Measurements from ENCODE around the gene NFE2.
"Not testable (repeated sequence)": the region's sequence is repeated elsewhere in the genome, so short reads cannot be mapped to it uniquely, and the experiment has no call there.

NFE2 gene

DNA sequence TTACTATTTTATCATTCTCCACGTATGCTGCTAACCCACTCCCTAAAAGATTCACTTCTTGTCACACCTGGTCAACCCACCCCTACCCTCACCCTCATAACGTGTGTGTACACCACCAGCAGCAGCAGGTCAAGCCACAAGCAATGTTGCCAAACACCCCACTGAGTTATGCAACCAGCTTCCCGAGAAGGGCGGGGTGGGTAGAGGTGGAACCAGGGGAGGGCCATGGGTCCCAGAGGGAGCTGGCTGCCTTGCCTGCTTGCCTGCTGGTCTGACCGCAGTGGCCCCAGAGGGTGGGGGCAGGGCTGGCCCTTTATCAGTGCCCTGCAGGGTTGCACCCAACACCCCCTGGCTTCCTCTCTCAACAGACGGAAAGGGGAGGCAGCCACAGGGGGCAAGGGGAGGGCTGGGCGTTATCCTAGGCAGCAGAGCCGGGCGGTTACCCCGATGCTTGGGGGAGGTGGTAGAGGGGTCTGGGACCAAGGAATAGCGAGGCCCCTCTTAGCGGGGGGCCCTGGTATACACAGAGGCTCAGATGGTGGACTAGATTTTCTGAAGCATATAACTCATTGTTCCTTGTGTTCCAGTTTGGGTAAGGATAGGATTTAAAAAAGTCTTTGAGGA is 3.5 kb upstream of the NFE2 start:
- no peak for FAIRE-seq

DNA sequence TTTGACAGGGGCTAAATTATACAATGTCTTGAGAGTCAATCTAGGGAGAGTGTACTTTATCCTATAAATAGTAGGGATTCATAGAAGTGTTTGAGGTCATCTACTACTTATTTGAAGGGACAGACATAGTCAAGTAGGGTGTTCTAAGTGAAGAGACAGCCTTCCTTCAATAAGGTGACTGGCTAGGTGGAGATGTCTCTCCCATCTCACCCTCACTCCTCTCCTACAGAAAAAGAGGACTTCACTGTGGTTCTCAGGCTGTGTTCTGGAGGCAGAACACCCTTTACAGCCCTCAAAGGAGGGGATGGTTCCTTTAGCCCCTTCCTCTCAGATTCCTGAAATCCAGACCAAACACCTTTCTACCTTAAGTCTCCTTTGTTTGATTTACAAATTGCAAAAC is 2.8 kb upstream of the NFE2 start:
- no peak for FAIRE-seq

DNA sequence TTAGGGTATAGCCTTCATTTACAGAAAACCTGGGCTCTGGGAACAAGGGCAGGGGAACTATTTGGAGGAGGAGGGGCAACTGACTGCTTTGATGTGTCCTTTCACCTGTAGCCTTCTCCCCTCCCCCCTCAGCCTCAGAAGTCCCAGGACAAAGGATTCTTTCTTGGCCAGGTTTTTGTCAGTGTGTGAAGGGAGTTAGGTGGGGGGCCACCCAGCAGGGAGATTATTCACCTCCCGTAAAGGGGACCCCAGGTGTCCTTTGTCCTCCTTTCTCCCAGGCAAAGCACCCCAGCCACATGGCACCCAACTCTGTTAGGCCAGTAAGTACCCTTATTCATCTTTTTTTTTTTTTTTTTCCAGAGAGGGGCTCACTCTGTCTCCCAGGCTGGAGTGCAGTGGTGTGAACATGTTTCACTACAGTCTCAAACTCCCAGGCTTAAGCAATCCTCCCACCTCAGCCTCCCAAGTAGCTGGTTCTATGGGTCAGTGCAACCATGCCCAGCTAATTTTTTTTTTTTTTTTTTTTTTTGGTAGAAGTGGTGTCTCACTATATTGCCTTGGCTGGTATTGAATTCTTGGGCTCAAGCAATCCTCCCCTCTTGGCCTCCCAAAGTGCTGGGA is 723 bp upstream of the NFE2 start:
- no peak for FAIRE-seq

DNA sequence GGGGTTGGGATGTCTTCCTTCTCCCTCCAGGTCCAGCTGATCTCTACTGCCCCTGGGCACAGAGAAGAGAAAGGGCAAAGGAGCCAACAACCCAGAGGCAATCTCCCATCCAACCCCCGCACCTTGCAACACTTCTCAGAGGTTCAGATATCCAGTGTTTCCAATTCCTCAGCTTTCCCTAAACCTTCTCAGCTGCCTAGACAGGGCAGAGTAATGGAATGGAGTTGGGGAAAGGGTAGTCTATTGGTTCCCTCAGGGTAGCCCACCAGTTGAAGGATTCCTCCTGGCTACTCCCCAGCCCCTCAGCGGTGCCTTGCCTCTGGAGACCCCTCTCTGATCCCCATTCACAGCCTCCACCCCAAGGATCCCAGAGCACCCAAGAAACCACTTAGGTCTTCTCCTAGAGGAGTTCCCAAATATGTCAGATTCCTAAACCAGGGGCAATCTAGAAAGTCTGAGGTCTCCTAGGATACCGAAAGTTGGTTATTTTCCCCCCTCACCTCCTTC is 537 bp downstream of the NFE2 start:
- FAIRE-seq = no peak

DNA sequence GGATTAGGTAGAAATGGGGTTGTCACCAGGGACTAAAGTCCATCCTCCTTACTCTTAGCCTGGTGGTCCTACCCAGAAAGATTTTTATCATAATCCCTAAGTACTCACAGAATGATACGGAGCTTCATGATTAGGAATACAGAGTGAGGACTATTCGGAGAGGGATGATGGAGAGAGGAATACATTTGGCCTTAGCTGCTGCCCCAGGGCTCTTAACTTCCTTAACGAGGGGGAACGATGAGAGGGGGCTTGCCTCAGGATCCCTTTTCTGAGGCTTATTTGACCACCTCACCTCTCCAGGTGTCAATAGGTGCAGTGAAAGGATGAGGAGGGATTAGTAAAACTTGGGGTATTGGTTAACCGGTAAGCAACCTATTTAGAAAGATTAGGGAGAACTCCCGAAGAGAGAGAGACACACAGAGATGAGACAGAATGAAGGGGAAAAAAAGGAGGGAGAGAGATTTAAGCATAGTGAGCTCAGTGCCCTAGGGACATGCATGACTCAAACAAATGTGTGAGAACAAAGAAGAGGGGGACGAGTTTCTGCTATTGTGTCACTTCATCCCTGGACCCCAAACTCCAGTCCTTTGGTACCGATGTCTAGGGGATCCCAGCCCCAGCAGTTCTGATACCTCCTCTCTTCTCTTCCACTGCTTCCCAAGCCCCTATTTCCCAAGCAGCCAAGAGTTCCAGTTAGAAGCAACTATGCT is 1.1 kb downstream of the NFE2 start:
- FAIRE-seq = no peak

DNA sequence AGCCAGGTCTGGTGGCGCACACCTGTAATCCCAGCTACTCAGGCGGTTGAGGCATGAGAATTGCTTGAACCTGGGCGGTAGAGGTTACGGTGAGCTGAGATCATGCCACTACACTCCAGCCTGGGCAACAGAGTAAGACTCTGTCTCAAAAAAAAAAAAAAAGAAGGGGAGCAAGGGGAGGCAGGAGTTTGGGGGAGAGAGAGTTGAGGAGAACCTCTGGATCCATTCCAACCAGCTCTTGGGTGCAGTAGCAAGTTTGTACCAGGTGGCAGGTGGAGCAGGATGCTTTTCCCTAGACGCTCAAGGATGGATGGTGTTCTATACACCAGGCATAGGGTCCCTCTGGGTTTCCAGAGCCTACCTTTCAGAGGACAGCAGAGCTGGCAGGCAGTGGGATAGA is 1.9 kb downstream of the NFE2 start:
- FAIRE-seq = no peak

DNA sequence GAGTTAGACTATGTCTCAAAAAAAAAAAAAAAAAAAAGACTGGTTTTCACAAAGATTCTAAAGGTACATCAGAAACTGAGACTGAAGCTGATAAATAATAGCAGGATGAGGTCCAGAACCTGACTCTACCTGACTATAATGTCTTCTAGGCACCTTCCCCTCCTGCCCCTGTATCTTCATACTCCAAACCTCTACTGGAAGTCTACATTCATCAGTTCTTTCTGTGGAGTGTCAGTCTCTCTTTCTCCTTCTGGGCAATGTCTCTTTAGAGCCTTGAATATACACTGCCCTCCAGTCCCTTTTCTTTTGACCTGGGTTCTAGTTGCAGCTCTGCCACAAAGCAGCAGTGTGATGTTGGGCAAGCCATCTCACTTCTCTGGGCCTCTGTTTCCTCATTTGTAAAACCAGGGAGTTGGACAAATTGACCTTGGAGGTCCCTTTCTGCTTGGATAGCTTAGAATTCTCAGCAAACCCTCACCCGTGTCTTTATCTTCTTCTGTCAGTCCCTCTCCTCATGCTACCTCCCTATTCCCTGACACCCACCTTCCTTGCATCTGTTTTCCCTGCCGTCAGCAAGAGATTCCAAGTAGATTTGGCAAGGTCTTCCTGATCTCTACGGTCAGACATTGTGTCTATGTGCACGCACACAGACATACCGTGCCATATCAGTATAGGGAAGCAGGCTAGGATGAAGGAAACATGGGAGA is 4.3 kb downstream of the NFE2 start:
- FAIRE-seq = no peak

DNA sequence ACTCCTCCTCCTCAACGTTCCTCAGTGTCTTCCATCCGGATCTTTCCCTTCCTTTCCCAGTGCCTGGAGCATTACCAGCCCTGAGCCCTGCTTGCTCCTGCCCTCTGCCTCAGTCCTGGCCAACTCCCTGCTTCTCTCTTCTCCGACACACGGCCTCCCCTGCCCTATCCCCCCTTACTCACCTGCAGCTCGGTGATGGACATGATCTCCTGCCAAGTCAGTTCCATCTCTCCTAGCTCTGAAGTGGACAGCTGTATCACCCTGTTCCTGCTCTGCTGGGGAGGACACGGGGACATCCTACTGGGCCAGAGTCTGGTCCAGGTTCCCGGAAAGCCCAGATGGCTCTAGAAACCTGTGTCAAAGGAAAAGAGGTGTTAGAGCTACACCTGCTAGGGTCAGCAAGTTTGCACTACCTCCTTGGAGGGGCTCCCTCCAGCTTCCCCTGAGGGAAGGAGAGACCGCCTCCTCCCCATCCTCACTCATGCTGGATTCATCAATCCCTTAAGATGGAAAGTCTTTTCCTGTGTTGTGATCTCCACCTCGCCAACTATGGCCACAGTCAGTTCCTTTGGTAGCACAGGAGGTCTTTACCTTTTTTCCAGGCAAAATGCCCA is 5.8 kb downstream of the NFE2 start:
- no peak for FAIRE-seq

DNA sequence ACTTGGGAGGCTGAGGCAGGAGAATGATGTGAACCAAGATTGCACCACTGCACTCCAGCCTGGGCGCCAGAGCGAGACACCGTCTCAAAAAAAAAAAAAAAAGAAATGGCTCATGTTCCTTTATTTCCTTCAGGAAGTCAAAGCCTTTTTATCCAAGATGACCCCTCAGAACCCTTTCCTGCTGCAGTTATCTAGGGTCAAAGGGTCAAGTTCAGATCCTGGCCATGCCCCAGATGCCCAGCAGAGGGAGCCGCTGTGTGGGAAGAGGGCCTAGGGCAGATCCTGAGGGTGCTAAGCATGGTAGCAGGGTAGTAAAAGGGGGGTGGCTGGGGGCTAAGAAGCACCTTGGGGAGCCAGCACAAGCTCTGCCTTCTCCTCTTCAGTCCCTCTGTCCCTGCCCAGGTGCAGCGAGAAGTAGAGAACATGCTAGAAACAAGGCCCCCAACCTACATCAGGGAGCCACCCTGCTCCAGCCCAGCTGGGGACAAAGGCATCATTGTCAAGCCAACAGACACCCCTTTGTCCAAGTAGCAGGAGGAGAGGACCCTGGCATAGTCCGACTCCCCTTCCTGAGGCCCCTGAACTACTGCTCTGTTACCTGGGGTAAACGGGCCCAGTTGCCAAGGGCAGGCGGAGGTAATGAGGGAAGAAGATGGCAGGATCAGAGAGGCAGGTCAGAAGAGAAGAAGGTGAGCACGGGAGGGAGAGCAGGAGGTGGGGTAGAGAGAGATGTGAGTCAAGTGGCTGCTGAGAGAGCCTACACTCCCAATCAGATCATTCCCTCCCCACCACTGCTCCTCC is 6.5 kb downstream of the NFE2 start:
- no peak for FAIRE-seq

DNA sequence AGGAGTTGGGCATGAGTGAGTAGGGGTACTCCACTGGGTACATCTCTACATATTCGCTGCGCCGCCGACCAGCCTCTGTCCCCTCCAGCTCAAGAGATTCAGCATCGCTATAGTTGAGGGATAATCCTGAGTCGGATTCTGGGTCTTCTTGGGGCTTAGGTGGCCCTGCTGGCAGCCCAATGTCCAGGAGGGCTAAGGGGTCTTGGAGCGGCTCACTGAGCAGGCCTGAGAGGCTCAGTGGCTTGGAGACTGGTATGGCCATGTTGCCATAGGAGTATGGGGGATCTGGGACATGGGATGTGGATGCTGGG is 7.9 kb downstream of the NFE2 start:
- FAIRE-seq = no peak

DNA sequence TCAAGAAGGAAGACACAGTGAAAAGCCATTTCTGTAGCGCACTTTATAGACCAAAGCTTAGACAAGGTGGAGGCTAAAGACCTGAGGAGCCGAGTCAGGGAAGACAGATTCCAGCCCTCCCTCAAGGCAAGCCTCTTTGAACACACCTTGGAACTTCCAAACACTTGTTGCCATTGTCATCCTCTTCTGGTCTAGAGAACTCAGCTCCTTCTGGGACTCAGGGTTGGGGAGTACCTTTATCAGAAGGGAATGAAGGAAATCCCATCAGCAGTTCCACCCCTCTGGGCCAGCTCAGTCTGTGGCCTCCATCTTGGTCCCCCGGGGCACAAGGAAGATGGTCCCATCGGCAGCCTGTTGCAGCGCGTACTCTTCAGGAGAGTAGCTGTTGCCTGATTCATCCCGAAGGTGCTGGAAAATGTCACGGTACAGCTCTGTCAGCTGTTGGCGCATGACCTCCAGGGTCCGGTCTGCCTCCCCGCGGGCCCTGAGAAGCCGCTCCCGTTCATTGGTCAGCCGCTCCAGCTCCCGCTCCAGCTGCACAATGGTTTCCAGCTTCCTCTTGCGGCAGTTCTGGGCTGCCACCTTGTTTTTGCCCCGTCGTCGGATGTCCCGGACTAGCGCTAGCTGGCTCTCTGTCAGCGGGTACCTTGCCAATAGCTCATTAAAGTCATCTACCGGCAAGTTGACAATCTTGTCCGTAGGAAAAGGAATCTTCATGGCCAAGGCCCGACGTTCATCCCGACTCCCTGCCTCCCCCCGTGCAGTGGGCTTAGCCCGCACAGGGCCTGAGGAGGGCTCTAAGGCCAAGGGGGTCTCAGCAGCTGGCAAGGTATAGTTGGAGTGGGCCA is 8.5 kb downstream of the NFE2 start:
- no peak for FAIRE-seq

DNA sequence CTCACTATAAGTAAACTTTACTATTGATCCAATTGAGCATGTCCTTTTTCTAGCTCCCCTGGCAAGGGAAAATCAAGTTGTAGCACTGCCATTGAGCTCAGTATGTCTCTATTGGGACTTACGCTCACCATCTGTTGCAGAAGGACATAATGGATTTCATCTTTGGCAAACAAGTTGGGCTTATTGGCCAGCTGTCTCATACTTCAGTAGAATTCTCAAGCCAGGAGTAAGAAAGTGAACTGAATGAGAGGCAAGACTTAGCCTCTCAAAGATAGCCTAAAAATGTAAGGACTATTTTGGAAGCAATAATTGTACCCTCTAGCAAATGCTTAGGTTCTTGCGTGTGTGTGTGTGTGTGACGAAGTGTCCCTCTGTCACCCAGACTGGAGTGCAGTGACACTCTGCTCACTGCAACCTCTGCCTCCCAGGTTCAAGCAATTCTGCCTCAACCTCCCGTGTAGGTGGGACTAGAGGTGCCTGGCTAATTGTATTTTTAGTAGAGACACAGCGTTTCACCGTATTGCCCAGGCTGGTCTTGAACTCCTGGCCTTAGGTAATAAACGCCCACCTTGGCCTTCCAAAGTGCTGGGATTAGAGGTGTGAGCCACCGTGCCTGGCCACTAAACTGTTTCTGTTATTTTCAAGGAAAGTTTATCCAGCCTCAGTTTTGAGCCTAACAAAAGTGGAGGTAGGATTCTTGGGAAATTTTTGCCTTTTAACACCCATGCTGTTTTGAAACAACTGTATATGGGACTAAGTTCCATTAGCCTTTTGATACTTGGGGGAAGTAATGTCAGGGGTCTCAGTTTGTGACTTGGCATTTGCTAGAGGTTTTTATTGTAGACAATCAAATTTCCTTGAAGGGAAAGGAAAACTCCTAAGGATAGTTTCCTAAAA is 13.3 kb downstream of the NFE2 start:
- no peak for FAIRE-seq

DNA sequence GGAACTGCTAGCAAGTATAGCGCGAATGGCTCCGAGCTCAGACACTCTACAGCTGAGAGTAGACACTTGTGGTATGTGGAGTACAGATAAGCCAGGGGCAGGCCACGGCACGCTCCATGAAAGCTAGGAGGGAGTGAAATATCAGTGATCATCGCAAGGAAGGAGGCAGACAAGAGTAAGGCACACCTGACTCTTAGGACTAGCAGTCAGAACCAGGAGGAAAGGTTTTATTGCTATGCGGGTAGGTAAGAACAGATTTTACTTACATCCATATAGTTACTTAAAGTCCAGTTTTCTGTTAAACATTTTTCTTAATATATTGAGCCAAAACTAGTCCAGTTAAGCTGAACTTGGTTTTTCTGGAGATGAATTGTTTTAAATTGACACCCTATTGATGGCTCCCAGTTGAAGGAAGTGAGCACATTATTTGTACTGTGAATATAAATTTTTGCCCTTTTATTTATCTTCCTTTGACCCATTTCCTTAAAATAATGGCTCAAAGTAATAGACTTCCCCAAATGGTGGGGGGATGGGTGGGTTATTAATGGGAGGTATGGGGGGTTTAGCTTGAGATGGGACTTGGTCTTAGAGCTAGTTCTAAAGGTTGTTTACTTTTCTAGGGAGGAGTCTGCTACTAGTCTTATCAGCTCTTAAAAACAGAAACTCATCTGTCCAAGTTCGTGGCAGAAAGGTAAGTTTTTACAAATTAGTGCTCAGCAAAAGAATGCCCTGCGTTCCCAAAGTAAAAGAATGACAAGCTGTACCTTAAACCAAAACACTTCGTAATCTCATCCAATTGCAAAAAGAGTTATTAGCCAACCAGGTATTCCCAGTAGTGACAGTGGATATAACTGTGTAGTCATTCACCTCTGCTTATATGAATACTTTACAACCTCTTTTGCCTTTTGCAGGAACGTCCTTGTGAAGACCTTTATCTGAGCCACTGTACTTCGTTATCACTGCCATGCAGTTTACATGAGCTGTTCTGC is 14.5 kb downstream of the NFE2 start:
- FAIRE-seq = no peak

DNA sequence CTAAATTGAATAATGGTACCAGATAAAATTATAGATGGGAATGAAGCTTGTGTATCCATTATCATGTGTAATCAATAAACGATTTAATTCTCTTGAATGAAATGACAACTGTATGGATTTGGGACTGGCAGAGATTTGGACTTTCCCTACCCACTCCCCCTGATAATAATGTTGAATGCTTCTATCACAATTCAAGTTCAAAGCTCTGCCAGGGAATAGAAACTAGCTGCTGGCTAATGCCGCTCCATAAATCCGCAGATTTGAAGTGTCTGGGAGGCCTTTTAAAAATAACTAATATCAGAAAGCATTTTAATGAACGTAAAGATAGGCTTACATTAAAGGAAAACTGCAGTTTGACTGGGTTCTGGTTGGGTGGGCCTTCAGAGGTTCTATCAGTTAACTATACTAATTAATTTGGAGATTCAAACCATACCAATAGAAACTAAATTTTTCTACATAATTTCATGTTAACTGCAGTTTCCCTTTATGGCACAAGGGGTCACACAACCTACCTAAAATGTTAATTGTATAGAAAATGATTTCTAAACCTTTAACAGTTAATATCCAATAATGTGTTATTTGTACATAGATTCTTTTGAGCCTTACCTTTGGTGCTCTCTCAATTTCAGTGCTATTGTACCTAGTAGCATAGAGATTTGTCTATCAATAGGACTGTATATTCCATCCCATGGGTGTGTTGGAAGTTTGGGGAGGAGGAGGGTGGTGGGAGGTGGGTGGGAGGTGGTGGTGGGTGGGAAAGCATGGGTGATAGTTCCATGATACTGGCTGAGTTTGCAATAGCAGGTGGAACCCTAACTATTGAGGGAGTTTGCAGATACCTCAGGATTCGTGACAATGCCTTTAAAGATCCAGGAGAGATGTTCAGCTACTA is 15.4 kb downstream of the NFE2 start:
- no peak for FAIRE-seq

DNA sequence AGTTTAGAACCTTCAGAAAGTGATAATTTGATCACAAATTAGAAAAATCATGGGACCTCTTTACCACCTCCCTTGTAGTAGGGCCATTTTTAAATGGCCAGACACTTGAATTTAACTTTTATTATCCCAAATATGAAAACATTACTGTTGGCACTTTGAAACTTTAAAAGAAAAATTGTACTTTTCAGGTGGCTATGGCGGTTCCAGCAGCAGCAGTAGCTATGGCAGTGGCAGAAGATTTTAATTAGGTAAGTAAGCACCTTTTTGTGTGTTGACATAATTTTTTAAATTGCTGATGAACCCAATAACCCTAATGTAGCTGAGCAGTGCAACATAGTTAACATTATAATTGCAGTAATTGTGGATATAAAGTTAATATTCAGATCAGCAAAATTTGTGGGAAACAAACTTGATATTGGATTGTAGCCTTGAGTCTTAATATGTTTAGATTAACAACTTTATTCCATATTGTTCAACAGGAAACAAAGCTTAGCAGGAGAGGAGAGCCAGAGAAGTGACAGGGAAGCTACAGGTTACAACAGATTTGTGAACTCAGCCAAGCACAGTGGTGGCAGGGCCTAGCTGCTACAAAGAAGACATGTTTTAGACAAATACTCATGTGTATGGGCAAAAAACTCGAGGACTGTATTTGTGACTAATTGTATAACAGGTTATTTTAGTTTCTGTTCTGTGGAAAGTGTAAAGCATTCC is 16.6 kb downstream of the NFE2 start:
- FAIRE-seq = not testable (repeated sequence)

DNA sequence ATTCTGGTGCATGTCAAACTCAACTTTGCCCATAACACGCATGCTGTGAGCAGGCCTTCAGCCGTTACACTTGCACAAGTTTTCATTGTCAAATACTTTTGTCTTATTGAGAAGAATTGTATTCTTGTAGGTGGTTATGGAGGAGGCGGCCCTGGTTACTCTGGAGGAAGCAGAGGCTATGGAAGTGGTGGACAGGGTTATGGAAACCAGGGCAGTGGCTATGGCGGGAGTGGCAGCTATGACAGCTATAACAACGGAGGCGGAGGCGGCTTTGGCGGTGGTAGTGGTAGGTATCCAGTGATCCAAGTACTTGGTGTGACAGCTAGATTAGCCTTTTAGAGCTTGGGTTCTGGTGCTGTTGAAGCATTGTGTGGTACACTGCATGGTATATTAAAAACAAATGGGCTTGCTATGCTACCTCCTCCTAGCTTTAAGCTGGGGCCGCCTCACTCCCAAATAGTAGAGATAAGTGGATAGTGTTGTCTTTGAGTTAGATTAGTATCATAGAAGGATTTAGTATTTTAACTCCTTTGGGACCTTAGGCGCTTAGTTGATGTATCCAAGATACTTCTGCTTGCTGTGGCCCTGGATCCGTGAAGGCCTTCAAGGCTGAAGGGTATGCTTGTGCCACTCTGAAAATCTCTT is 17.7 kb downstream of the NFE2 start:
- FAIRE-seq = no peak

DNA sequence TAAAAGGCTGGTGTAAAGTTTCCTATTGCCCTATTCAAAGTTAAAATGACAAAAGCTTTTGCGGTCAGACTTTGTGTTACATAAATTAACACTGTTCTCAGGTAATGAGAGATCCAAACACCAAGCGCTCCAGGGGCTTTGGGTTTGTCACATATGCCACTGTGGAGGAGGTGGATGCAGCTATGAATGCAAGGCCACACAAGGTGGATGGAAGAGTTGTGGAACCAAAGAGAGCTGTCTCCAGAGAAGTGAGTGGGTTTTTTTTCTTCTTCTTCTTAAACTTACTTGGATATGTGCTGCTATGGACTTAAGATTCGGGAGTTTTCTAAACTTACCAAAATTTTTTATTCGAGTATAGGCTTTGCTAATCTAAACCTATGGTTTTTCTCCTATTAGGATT is 19.1 kb downstream of the NFE2 start:
- not testable (repeated sequence) for FAIRE-seq

All from G401.6 (cell line).